Calu3 (cell line): ENCODE results near the gene HK2. TPM values are rescaled to one million over a fixed set of nuclear protein-coding genes. Genes with fewer than 3 reads are reported as not detected.

Experiments used
- BruUV-seq: library from RNA; stranded (reverse); fragments of 400-500 nt; replicated peaks from 2 replicates; lab custom pipeline; 2021; lab: Mats Ljungman, UMichigan
- CTCF ChIA-PET: fragments of 300-600 bp; sonication (Branson Sonifier 250); formaldehyde crosslinking; loops from one replicate; lab custom pipeline; 2022; ENCODE audit warnings: antibody characterized with exemption; lab: Charles Lee
- DNase-seq: peaks from one replicate; pipeline ENCODE4 v3.0.0; 2022
- H3K27ac Mint-ChIP-seq: one replicate; pipeline ENCODE4 v1.8.0; 2022; ENCODE audit warnings: mixed read lengths; ENCODE audit not compliant: unreplicated experiment
- H3K27me3 Mint-ChIP-seq: one replicate; pipeline ENCODE4 v1.8.0; 2022; ENCODE audit warnings: mixed read lengths; ENCODE audit not compliant: unreplicated experiment
- H3K36me3 Mint-ChIP-seq: one replicate; pipeline ENCODE4 v1.8.0; 2022; ENCODE audit warnings: mild to moderate bottlenecking, moderate library complexity, mixed read lengths; ENCODE audit not compliant: insufficient read depth, unreplicated experiment
- H3K4me1 Mint-ChIP-seq: one replicate; pipeline ENCODE4 v1.8.0; 2022; ENCODE audit warnings: mild to moderate bottlenecking, low read depth, mixed read lengths; ENCODE audit not compliant: unreplicated experiment
- H3K4me3 Mint-ChIP-seq: one replicate; pipeline ENCODE4 v1.8.0; 2022; ENCODE audit warnings: mild to moderate bottlenecking, low read depth, moderate library complexity, mixed read lengths; ENCODE audit not compliant: unreplicated experiment
- H3K9me3 Mint-ChIP-seq: one replicate; pipeline ENCODE4 v1.8.0; 2022; ENCODE audit warnings: low read depth, mixed read lengths; ENCODE audit not compliant: unreplicated experiment
- intact Hi-C: fragments of 100-400 bp; cut with micrococcal nuclease; formaldehyde crosslinking; loops from one replicate; pipeline ENCODE4 v1.10.0; 2022; ENCODE audit not compliant: unreplicated experiment
- total RNA-seq: library from RNA; stranded (reverse); gene quantifications from 2 replicates; pipeline ENCODE4 v1.2.3, GENCODE V29; 2022
- TF ChIP-seq, protein P1 (sequence below): fragments of 200-600 bp; IDR thresholded peaks from one replicate; pipeline ENCODE4 v1.8.0; 2022; ENCODE audit warnings: antibody characterized with exemption; ENCODE audit not compliant: unreplicated experiment

HK2 gene
- total RNA-seq, 1 experiment from 2014 or later, result 56.5 TPM

DNA sequence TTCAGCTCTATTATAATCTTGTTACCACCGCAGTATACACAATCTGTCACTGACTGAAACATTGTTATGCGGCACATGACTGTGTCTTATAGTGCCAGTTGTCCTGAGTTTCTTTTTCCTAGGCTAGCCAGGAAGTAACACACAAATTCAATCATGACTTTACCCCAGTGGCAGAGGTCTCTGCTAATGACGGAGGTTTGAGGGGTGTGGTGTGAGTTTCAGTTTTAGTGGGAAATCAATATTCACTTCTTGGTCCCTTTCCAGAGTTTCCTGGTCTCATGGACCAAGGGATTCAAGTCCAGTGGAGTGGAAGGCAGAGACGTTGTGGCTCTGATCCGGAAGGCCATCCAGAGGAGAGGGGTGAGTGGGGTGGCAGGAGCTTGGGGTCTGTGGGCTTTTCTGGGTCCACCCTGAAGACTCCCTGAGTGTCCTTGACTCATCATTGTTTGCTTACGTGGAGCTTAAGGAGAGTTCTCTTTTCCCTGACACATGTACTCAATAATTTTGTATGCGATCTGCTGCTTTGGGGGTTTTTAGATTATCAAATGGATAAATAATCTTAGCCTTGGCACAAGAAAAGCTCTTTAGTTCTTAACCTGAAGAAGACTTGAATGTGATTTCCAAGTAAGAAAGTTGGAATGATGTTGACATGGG lies 39.2 kb downstream of the HK2 start:
- no peak for DNase-seq
- no peak overlapping the region for H3K4me3 Mint-ChIP-seq
- CTCF ChIA-PET, result interaction anchor here (1.3 kb wide), 1 partner anchor 183 kb away, joined by 4 read pairs; no protein-coding TSS in a partner anchor
- no peaks in the 10 kb centered on the region for H3K9me3 Mint-ChIP-seq
- peaks cover 33% of the 10 kb centered on the region for H3K4me1 Mint-ChIP-seq
- BruUV-seq, result no TSS peak
- intact Hi-C loops, result no loop called here
- H3K27ac Mint-ChIP-seq, result peak overlapping the region; percentile 33
- peaks cover 49% of the 10 kb centered on the region for H3K36me3 Mint-ChIP-seq
- H3K27me3 Mint-ChIP-seq, result no peaks in the 10 kb centered on the region
- TF ChIP-seq, protein P1, sequence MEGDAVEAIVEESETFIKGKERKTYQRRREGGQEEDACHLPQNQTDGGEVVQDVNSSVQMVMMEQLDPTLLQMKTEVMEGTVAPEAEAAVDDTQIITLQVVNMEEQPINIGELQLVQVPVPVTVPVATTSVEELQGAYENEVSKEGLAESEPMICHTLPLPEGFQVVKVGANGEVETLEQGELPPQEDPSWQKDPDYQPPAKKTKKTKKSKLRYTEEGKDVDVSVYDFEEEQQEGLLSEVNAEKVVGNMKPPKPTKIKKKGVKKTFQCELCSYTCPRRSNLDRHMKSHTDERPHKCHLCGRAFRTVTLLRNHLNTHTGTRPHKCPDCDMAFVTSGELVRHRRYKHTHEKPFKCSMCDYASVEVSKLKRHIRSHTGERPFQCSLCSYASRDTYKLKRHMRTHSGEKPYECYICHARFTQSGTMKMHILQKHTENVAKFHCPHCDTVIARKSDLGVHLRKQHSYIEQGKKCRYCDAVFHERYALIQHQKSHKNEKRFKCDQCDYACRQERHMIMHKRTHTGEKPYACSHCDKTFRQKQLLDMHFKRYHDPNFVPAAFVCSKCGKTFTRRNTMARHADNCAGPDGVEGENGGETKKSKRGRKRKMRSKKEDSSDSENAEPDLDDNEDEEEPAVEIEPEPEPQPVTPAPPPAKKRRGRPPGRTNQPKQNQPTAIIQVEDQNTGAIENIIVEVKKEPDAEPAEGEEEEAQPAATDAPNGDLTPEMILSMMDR, result no peak

DNA sequence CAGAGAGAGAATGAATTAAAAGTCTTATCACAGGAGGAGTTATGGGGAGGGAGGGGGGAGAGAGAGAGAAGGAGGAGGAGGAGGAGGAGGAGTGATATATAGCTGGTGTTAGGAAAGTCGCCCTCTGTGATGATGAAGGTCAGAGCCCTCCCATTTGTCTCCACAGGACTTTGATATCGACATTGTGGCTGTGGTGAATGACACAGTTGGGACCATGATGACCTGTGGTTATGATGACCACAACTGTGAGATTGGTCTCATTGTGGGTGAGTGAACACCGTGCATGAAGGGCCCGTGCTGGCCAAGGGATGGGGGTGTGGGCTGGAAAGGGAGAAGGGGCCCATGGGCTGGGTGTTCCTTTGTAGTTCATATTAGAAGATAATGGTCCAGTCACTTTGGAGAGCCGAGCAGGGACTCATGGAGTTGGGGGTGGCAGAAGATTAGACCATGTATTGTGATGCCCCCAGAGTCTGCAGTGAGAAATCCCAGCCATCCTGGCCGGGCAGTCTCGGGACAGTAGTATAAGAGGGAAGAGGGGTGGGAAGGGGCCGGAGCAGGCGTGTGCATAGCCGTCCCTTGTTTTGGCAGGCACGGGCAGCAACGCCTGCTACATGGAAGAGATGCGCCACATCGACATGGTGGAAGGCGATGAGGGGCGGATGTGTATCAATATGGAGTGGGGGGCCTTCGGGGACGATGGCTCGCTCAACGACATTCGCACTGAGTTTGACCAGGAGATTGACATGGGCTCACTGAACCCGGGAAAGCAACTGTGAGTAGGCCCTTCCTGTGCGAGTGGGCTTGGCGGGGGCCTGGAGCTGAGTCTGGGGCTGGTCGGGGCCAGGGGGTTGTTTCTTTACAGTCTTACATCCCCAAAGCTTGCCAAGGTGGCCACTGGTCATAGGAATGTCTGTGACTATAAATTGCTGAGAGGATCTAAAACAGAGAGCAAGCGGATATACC lies 40.0 kb downstream of the HK2 start:
- CTCF ChIA-PET, result interaction anchor here (0.9 to 1.3 kb wide), 2 partner anchors 37 to 183 kb away, joined by 3 to 8 read pairs (median 4); no protein-coding TSS in a partner anchor
- H3K9me3 Mint-ChIP-seq, result no peaks in the 10 kb centered on the region
- no peak for DNase-seq
- H3K4me3 Mint-ChIP-seq, result no peak overlapping the region
- peaks cover 24% of the 10 kb centered on the region for H3K4me1 Mint-ChIP-seq
- peaks cover 45% of the 10 kb centered on the region for H3K36me3 Mint-ChIP-seq
- H3K27ac Mint-ChIP-seq, result no peak overlapping the region
- intact Hi-C loops, result no loop called here
- BruUV-seq, result no TSS peak
- TF ChIP-seq, protein P1, result no peak
- H3K27me3 Mint-ChIP-seq, result no peaks in the 10 kb centered on the region

DNA sequence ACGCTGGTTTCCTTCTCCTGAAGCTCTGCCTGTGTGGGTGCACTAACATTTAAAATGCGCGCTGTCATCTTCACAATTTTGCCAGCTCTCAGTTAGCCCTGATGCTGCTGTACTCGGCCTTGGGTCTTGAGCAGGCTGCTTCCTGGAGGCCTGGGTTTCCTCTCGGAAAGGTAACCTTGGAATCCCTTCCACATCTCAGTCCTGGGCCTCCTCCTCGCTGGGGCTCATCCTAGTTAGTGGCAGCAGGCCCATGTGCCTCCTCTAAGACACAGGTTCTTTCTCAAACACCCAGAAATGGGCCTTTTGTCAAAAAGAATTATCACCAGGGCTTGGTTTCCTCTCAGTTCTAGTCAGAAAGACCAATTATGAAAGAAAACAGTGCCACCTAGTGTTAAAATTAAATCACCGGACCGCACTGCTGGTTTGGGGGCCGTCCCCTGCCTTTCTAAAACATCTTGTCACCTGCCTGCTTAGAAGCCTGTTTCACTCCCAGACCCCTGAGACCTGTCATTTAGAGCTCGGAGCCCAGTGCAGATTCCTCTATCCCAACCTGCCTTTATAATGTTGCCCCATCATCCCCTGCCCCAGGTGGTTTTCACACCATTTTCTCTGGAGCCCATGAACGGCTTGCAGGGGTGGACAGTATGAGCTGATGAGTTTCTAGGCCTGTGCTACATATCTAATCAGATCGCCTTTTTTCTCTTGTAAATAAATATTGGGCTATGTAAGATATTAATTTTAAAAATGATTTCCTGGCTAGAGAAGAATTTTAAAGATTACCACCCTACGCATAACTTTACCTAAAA lies 42.4 kb downstream of the HK2 start:
- Mint-ChIP-seq H3K27ac (no peak overlapping the region), H3K4me3 (no peak overlapping the region), H3K4me1 (peaks cover 24% of the 10 kb centered on the region), H3K9me3 (no peaks in the 10 kb centered on the region), H3K27me3 (no peaks in the 10 kb centered on the region), H3K36me3 (peaks cover 40% of the 10 kb centered on the region)
- TF ChIP-seq, protein P1, result peak; percentile 66
- CTCF ChIA-PET, result interaction anchor here (1.3 to 1.6 kb wide), 2 partner anchors 39 to 186 kb away, joined by 3 to 4 read pairs; no protein-coding TSS in a partner anchor
- intact Hi-C loops, result loop anchor here (1.0 kb wide), 3 partner anchors 40 to 186 kb away; no protein-coding TSS in a partner anchor
- peak; percentile 51 for DNase-seq
- no TSS peak for BruUV-seq

DNA sequence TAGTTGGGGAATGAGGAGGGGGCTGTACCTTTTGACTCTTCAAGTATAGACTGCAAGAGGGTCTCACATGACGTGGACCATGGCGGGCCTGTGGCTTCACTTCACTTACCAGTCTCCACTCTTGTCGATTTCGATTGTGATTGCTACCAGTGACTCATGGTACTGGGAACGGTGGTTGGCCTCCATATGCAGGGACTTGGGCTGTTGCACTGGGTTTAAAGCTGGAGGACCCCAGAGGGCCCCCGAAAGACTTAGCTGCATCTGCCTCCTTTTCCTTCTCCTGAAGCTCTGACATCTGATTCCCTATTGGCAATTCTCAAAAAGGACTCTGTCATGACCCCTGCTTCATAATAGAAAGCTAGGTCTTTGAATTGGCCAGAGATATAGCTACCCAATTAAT lies 43.4 kb downstream of the HK2 start:
- CTCF ChIA-PET, result interaction anchor here (1.3 to 1.6 kb wide), 2 partner anchors 40 to 187 kb away, joined by 3 to 4 read pairs; no protein-coding TSS in a partner anchor
- Mint-ChIP-seq H3K4me3 (no peak overlapping the region), H3K27me3 (no peaks in the 10 kb centered on the region), H3K9me3 (no peaks in the 10 kb centered on the region), H3K4me1 (peaks cover 21% of the 10 kb centered on the region), H3K27ac (no peak overlapping the region), H3K36me3 (peaks cover 40% of the 10 kb centered on the region)
- no TSS peak for BruUV-seq
- TF ChIP-seq, protein P1, result no peak
- intact Hi-C loops, result no loop called here
- DNase-seq, result no peak
